Measurements from ENCODE around the gene C1RL. TPM values are rescaled to one million over a fixed set of nuclear protein-coding genes. Genes with fewer than 3 reads are reported as not detected.

Gene C1RL
- total RNA-seq, 4 donors from 2014 or later: 28.5 to 50.8 (median 34.7) TPM

DNA sequence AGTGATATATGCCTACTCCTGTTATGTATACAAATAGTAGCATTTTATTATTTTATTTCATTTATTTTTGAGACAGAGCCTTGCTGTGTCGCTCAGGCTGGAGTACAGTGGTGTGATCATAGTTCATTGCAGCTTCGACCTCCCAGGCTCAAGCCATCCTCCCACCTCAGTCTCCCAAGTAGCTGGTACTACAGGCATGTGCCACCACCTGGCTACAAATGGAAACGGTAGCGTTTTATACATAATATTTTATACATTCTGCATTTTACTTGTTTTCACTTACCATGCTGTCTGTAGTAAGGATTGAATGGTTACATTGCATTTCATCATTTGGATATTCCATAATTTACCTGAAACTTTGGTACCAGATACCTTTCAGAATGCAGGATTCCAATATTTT is 30.9 kb downstream of the C1RL start:
- Histone ChIP-seq H3K27me3 (no peaks in the 10 kb centered on the region), H3K9me3 (no peaks in the 10 kb centered on the region), H3K27ac (no peak overlapping the region), H3K4me3 (no peak overlapping the region), H3K36me3 (peaks cover 11% of the 10 kb centered on the region), H3K4me1 (peaks cover 32% of the 10 kb centered on the region)
- no peak for DNase-seq (ENCODE audit: low spot score in 2 of 2)
- TF ChIP-seq POLR2AphosphoS5 (IDR thresholded peaks at IDR 0.05) (no peak), EP300 (IDR thresholded peaks at IDR 0.05) (no peak), POLR2A (IDR thresholded peaks at IDR 0.05) (no peak)
- TF ChIP-seq, protein P1, sequence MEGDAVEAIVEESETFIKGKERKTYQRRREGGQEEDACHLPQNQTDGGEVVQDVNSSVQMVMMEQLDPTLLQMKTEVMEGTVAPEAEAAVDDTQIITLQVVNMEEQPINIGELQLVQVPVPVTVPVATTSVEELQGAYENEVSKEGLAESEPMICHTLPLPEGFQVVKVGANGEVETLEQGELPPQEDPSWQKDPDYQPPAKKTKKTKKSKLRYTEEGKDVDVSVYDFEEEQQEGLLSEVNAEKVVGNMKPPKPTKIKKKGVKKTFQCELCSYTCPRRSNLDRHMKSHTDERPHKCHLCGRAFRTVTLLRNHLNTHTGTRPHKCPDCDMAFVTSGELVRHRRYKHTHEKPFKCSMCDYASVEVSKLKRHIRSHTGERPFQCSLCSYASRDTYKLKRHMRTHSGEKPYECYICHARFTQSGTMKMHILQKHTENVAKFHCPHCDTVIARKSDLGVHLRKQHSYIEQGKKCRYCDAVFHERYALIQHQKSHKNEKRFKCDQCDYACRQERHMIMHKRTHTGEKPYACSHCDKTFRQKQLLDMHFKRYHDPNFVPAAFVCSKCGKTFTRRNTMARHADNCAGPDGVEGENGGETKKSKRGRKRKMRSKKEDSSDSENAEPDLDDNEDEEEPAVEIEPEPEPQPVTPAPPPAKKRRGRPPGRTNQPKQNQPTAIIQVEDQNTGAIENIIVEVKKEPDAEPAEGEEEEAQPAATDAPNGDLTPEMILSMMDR (IDR thresholded peaks at IDR 0.05): no peak
- WGBS: 71% methylated on average over 4 of the region's 4 CpGs

DNA sequence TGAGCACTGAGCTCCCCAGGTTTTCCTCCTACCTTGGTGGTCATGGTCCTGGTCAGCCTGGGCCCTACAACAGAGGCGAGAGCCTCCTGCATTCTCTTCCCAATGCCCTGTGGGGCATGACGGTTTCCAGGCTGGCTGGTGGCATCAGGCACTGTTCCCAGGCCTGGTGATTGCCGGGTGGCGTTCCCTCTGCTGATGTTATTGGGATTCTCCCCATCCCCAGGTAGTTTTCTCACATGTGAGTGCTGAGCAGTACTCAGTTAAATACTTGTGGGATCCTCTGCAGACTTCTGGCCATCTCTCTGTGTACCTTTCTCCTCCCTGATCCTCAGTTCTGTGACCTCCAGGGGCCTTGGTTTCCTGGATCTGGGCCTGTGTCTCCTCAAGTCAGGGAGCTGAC is 32.5 kb downstream of the C1RL start:
- no peaks in the 10 kb centered on the region for H3K27me3 ChIP-seq
- WGBS: 97% methylated on average over 4 of the region's 4 CpGs
- DNase-seq (ENCODE audit: low spot score in 2 of 2): no peak
- H3K4me1 ChIP-seq: peaks cover 26% of the 10 kb centered on the region
- peaks cover 4% of the 10 kb centered on the region for H3K36me3 ChIP-seq
- H3K9me3 ChIP-seq: no peaks in the 10 kb centered on the region
- H3K4me3 ChIP-seq: no peak overlapping the region
- H3K27ac ChIP-seq: no peak overlapping the region
- no peak for TF ChIP-seq POLR2A (IDR thresholded peaks at IDR 0.05)
- TF ChIP-seq, protein P1 (IDR thresholded peaks at IDR 0.05): no peak
- no peak for TF ChIP-seq EP300 (IDR thresholded peaks at IDR 0.05)
- TF ChIP-seq POLR2AphosphoS5 (IDR thresholded peaks at IDR 0.05): no peak

DNA sequence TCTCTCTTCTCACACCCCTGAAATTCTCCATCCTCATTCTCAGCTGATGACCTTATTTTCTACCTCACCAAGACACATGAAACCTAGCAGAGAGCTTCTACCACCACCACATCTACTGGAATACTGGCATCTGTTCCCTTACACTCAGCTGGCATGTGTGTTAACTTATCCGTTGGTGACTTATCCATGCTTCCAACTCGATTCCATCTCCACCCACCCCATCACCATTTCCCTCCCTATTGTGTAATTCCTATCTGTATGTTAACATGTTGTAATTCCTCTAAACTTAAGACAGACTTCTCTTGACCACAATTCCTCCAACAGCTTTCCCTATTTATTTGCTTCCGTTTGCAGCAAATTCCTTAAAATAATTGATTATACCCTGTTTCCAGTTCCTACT is 33.1 kb downstream of the C1RL start:
- H3K27ac ChIP-seq: no peak overlapping the region

DNA sequence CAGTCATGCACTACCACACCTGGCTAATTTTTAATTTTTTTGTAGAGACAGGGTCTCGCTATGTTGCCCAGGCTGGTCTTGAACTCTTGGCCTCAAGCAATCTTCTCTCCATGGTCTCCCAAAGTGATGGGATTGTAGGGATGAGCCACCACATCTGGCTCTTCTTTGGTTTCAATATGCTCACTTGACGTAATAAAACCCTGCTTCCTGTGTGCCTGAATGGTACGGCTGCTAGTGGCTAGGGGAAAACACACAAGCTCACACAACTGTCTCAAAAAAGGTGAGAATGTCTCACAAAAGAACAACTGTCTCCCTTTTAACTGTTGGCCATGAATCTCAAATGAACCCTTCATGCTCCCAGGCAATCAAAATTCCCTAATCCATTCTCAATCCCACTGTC is 33.5 kb downstream of the C1RL start:
- H3K27me3 ChIP-seq: no peaks in the 10 kb centered on the region
- WGBS: 81% methylated on average over 3 of the region's 3 CpGs

More for the DNA sequence above, 33.1 kb downstream of the C1RL start:
- no peaks in the 10 kb centered on the region for H3K9me3 ChIP-seq
- TF ChIP-seq POLR2A (IDR thresholded peaks at IDR 0.05) (no peak), POLR2AphosphoS5 (IDR thresholded peaks at IDR 0.05) (no peak), EP300 (IDR thresholded peaks at IDR 0.05) (no peak)
- TF ChIP-seq, protein P1 (IDR thresholded peaks at IDR 0.05): no peak
- H3K36me3 ChIP-seq: peaks cover 2% of the 10 kb centered on the region
- no peaks in the 10 kb centered on the region for H3K27me3 ChIP-seq
- peaks cover 21% of the 10 kb centered on the region for H3K4me1 ChIP-seq
- DNase-seq (ENCODE audit: low spot score in 2 of 2): no peak
- 48% methylated on average over 3 of the region's 3 CpGs for WGBS
- no peak overlapping the region for H3K4me3 ChIP-seq

DNA sequence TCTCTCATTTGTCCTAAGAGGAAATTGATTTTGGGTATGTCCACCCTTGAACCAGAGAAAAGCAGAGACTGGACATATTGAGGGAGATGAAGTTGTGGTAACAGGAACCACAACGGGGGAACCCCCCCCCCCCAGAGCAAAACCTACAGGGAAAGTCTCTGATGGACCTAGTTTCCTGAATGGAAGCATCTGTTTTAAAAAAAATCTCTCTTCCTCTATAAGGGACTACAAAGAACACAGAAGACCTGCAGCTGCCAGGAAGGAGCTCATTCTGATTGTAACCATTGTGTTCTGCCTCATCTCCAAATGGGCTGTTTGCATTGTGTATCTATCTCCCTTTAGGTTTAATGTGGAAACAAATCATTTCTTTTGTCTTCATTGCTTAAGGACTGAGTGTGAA is 35.1 kb downstream of the C1RL start:
- DNase-seq (ENCODE audit: low spot score in 2 of 2): no peak
- Histone ChIP-seq H3K36me3 (peaks cover 15% of the 10 kb centered on the region), H3K4me1 (peaks cover 6% of the 10 kb centered on the region), H3K4me3 (no peak overlapping the region), H3K9me3 (no peaks in the 10 kb centered on the region), H3K27me3 (no peaks in the 10 kb centered on the region), H3K27ac (no peak overlapping the region)
- 36% methylated on average over 1 of the region's 1 CpG for WGBS
- TF ChIP-seq POLR2AphosphoS5 (IDR thresholded peaks at IDR 0.05) (no peak), EP300 (IDR thresholded peaks at IDR 0.05) (no peak), POLR2A (IDR thresholded peaks at IDR 0.05) (no peak)
- TF ChIP-seq, protein P1 (IDR thresholded peaks at IDR 0.05): no peak

More for the DNA sequence above, 33.5 kb downstream of the C1RL start:
- no peaks in the 10 kb centered on the region for H3K9me3 ChIP-seq
- H3K27ac ChIP-seq: no peak overlapping the region
- H3K4me3 ChIP-seq: no peak overlapping the region
- TF ChIP-seq EP300 (IDR thresholded peaks at IDR 0.05) (no peak), POLR2A (IDR thresholded peaks at IDR 0.05) (no peak), POLR2AphosphoS5 (IDR thresholded peaks at IDR 0.05) (no peak)
- TF ChIP-seq, protein P1 (IDR thresholded peaks at IDR 0.05): no peak
- DNase-seq (ENCODE audit: low spot score in 2 of 2): no peak
- peaks cover 2% of the 10 kb centered on the region for H3K36me3 ChIP-seq
- peaks cover 17% of the 10 kb centered on the region for H3K4me1 ChIP-seq

All from suprapubic skin (tissue), 4 donors.